ENCODE data around the gene NCAPG2.
"Not testable (repeated sequence)": the region's sequence is repeated elsewhere in the genome, so short reads cannot be mapped to it uniquely, and the experiment has no call there.

The NCAPG2 gene

GRCh38 chr7:158706273-158706704 is 1.7 kb upstream of the NCAPG2 start:
- Histone ChIP-seq H3K9me3 (ENCODE audit: insufficient read depth, low read depth, low read length) (no peaks in the 10 kb centered on the region), H3K79me2 (ENCODE audit: insufficient read depth, low read length) (peaks cover 33% of the 10 kb centered on the region), H3K4me1 (ENCODE audit: insufficient read depth, low read length, poor library complexity, severe bottlenecking) (peaks cover 40% of the 10 kb centered on the region), H4K20me1 (ENCODE audit: insufficient read depth, low read length, poor library complexity, severe bottlenecking) (peaks cover 11% of the 10 kb centered on the region), H2AFZ (ENCODE audit: low read length) (no peak overlapping the region), H3K4me2 (ENCODE audit: low read depth, low read length, poor library complexity, severe bottlenecking) (peak overlapping the region; percentile 79), H3K36me3 (ENCODE audit: insufficient read depth, low read length) (no peaks in the 10 kb centered on the region), H3K9me2 (replicated peaks; ENCODE audit: low read depth, low read length) (no peaks in the 10 kb centered on the region), H3F3A (ENCODE audit: low read depth) (no peaks in the 10 kb centered on the region), H3K4me3 (ENCODE audit: low read length, poor library complexity, severe bottlenecking) (no peak overlapping the region), H3K9ac (ENCODE audit: low read depth, low read length, poor library complexity, severe bottlenecking) (no peak overlapping the region), H3K27me3 (ENCODE audit: insufficient read depth, low read length, poor library complexity, severe bottlenecking) (no peaks in the 10 kb centered on the region)
- no peak for TF ChIP-seq EZH2phosphoT487 (IDR thresholded peaks at IDR 0.05; ENCODE audit: borderline replicate concordance)
- TF ChIP-seq CTCF (conservative IDR thresholded peaks at IDR 0.05; ENCODE audit: low read length): no peak

GRCh38 chr7:158705234-158705850 is 738 bp upstream of the NCAPG2 start:
- H3K79me2 ChIP-seq (ENCODE audit: insufficient read depth, low read length): peaks cover 42% of the 10 kb centered on the region
- H2AFZ ChIP-seq (ENCODE audit: low read length): peak overlapping the region; percentile 87
- H3K36me3 ChIP-seq (ENCODE audit: insufficient read depth, low read length): no peaks in the 10 kb centered on the region

GRCh38 chr7:158703679-158704523 is 703 bp downstream of the NCAPG2 start:
- Histone ChIP-seq H2AFZ (ENCODE audit: low read length) (peak overlapping the region; percentile 91), H3K9ac (ENCODE audit: low read depth, low read length, poor library complexity, severe bottlenecking) (peak overlapping the region; percentile 84), H3K79me2 (ENCODE audit: insufficient read depth, low read length) (peaks cover 56% of the 10 kb centered on the region), H3K4me2 (ENCODE audit: low read depth, low read length, poor library complexity, severe bottlenecking) (peak overlapping the region; percentile 82), H4K20me1 (ENCODE audit: insufficient read depth, low read length, poor library complexity, severe bottlenecking) (peaks cover 26% of the 10 kb centered on the region), H3K4me3 (ENCODE audit: low read length, poor library complexity, severe bottlenecking) (peak overlapping the region; percentile 81), H3K4me1 (ENCODE audit: insufficient read depth, low read length, poor library complexity, severe bottlenecking) (peaks cover 54% of the 10 kb centered on the region)
- H3K9me3 ChIP-seq (ENCODE audit: insufficient read depth, low read depth, low read length); H3K9me2 ChIP-seq (replicated peaks; ENCODE audit: low read depth, low read length); H3F3A ChIP-seq (ENCODE audit: low read depth); H3K27me3 ChIP-seq (ENCODE audit: insufficient read depth, low read length, poor library complexity, severe bottlenecking); H3K36me3 ChIP-seq (ENCODE audit: insufficient read depth, low read length): not testable (repeated sequence)

More at GRCh38 chr7:158705234-158705850, 738 bp upstream of the NCAPG2 start:
- Histone ChIP-seq H3K9me2 (replicated peaks; ENCODE audit: low read depth, low read length) (no peaks in the 10 kb centered on the region), H3K9me3 (ENCODE audit: insufficient read depth, low read depth, low read length) (no peaks in the 10 kb centered on the region), H3K27me3 (ENCODE audit: insufficient read depth, low read length, poor library complexity, severe bottlenecking) (no peaks in the 10 kb centered on the region), H3K9ac (ENCODE audit: low read depth, low read length, poor library complexity, severe bottlenecking) (peak overlapping the region; percentile 84), H3K4me2 (ENCODE audit: low read depth, low read length, poor library complexity, severe bottlenecking) (peak overlapping the region; percentile 79), H4K20me1 (ENCODE audit: insufficient read depth, low read length, poor library complexity, severe bottlenecking) (peaks cover 17% of the 10 kb centered on the region), H3F3A (ENCODE audit: low read depth) (no peaks in the 10 kb centered on the region), H3K4me3 (ENCODE audit: low read length, poor library complexity, severe bottlenecking) (peak overlapping the region; percentile 81), H3K4me1 (ENCODE audit: insufficient read depth, low read length, poor library complexity, severe bottlenecking) (peaks cover 44% of the 10 kb centered on the region)
- TF ChIP-seq CTCF (conservative IDR thresholded peaks at IDR 0.05; ENCODE audit: low read length) (no peak), EZH2phosphoT487 (IDR thresholded peaks at IDR 0.05; ENCODE audit: borderline replicate concordance) (no peak)

Measured in Loucy (cell line).